CD14-positive monocyte (primary cell): ENCODE data around the gene AP3D1. TPM values are rescaled to one million over a fixed set of nuclear protein-coding genes. Genes with fewer than 3 reads are reported as not detected.
A peak's percentile ranks its signal among the peaks of the same experiment; 100 is the strongest.

Source experiments
- DNase-seq, 3 donors: peaks; one replicate each; pipeline ENCODE4 v3.0.0-alpha.2; 2011 to 2022
- H2AFZ ChIP-seq: 2 replicates; pipeline ENCODE4 v1.6.0; 2012; ENCODE audit warnings: mild to moderate bottlenecking, low read depth, low read length, inconsistent platforms; ENCODE audit not compliant: insufficient read depth, poor library complexity, severe bottlenecking
- H3K27ac ChIP-seq, 2 donors: 1 replicate in 1 of 2; 2 replicates in 1 of 2; pipeline ENCODE4 v1.5.1; 2012 to 2013; ENCODE audit warnings: low read length in 2 of 2, control low read depth in 1 of 2, inconsistent platforms in 1 of 2, low read depth in 1 of 2, mild to moderate bottlenecking in 1 of 2
- H3K27me3 ChIP-seq, 2 donors: one replicate each; pipeline versions ENCODE4 v1.6.0 to v1.6.1; 2011 to 2013; ENCODE audit warnings: low read length in 2 of 2; ENCODE audit not compliant: control insufficient read depth in 2 of 2, insufficient read depth in 2 of 2
- H3K36me3 ChIP-seq, 2 donors: replicated peaks in 1 of 2; 1 replicate in 1 of 2; 2 replicates in 1 of 2; pipeline versions ENCODE4 v1.5.1 to v1.6.1; 2012 to 2013; ENCODE audit warnings: low read length in 2 of 2, control low read depth in 1 of 2, inconsistent platforms in 1 of 2, mild to moderate bottlenecking in 1 of 2; ENCODE audit not compliant: insufficient read depth in 2 of 2, control insufficient read depth in 1 of 2
- H3K4me1 ChIP-seq, 2 donors: 1 replicate in 1 of 2; 2 replicates in 1 of 2; pipeline versions ENCODE4 v1.5.1 to v1.6.1; 2012 to 2013; ENCODE audit warnings: low read length in 2 of 2, control low read depth in 1 of 2, inconsistent platforms in 1 of 2, mild to moderate bottlenecking in 1 of 2, moderate library complexity in 1 of 2; ENCODE audit not compliant: insufficient read depth in 2 of 2, control insufficient read depth in 1 of 2
- H3K4me2 ChIP-seq: replicated peaks from 2 replicates; pipeline ENCODE3; 2012; ENCODE audit warnings: low read length, moderate library complexity, mild to moderate bottlenecking; ENCODE audit not compliant: poor library complexity, severe bottlenecking; ENCODE audit errors: extremely low read depth
- H3K4me3 ChIP-seq, 3 experiments: fragments of 200-600 bp in 1 of 3; sonication (generic) in 1 of 3; replicated peaks in 1 of 3; 1 replicate in 2 of 3; 2 replicates in 1 of 3; pipeline ENCODE4 v1.5.1; 2011 to 2013; ENCODE audit warnings: low read length in 3 of 3, mild to moderate bottlenecking in 3 of 3, control low read depth in 2 of 3, low read depth in 2 of 3, inconsistent platforms in 1 of 3, moderate library complexity in 1 of 3
- H3K79me2 ChIP-seq: 2 replicates; pipeline ENCODE4 v1.6.0; 2012; ENCODE audit warnings: mild to moderate bottlenecking, control low read depth, inconsistent platforms, low read length, moderate library complexity; ENCODE audit not compliant: insufficient read depth
- H3K9ac ChIP-seq: 2 replicates; pipeline ENCODE4 v1.6.0; 2017; ENCODE audit warnings: low read length, mild to moderate bottlenecking; ENCODE audit not compliant: insufficient read depth, poor library complexity, severe bottlenecking
- H3K9me3 ChIP-seq, 2 donors: replicated peaks in 1 of 2; 1 replicate in 1 of 2; 2 replicates in 1 of 2; pipeline versions ENCODE4 v1.5.1 to v1.6.1; 2012 to 2013; ENCODE audit warnings: low read length in 2 of 2, control low read depth in 1 of 2; ENCODE audit not compliant: control insufficient read depth in 1 of 2, insufficient read depth in 1 of 2
- H4K20me1 ChIP-seq: 2 replicates; pipeline ENCODE4 v1.6.0; 2012; ENCODE audit warnings: mild to moderate bottlenecking, low read length, control low read depth, moderate library complexity; ENCODE audit not compliant: insufficient read depth
- H3K27ac Mint-ChIP-seq, 7 donors: one replicate each; pipeline ENCODE4 v1.8.0; 2020; ENCODE audit warnings: mild to moderate bottlenecking in 7 of 7, mixed read lengths in 7 of 7, moderate library complexity in 6 of 7, inconsistent platforms in 2 of 7
- H3K27me3 Mint-ChIP-seq, 3 donors: one replicate each; pipeline ENCODE4 v1.8.0; 2021 to 2022; ENCODE audit warnings: low read depth in 3 of 3, mild to moderate bottlenecking in 3 of 3, mixed read lengths in 3 of 3, moderate library complexity in 3 of 3, inconsistent platforms in 1 of 3
- H3K36me3 Mint-ChIP-seq, 2 donors: one replicate each; pipeline ENCODE4 v1.8.0; 2020; ENCODE audit warnings: mixed read lengths in 2 of 2, inconsistent platforms in 1 of 2, mild to moderate bottlenecking in 1 of 2
- H3K4me1 Mint-ChIP-seq: one replicate; pipeline ENCODE4 v1.8.0; 2020; ENCODE audit warnings: mild to moderate bottlenecking, mixed read lengths
- H3K4me3 Mint-ChIP-seq, 2 donors: one replicate each; pipeline ENCODE4 v1.8.0; 2020; ENCODE audit warnings: mild to moderate bottlenecking in 2 of 2, mixed read lengths in 2 of 2, moderate library complexity in 1 of 2
- H3K9me3 Mint-ChIP-seq, 7 donors: one replicate each; pipeline ENCODE4 v1.8.0; 2020 to 2022; ENCODE audit warnings: mixed read lengths in 7 of 7, mild to moderate bottlenecking in 6 of 7, moderate library complexity in 6 of 7, inconsistent platforms in 2 of 7
- WGBS: methylation state at CpG from one replicate; pipeline ENCODE4 v1.1.5; 2013; ENCODE audit warnings: missing lambda C conversion rate; ENCODE audit not compliant: insufficient coverage; 5-methylcytosine and 5-hydroxymethylcytosine counted together
- intact Hi-C, 2 donors: fragments of 100-400 bp; cut with micrococcal nuclease; formaldehyde crosslinking; loops; one replicate each; pipeline versions ENCODE4 v1.15.0 to v1.15.1; 2023
- polyA plus RNA-seq, 3 donors: library from polyadenylated mRNA; depleted of rRNA in 1 of 3; unstranded in 2 of 3; stranded (reverse) in 1 of 3; fragments of 300-500 nt in 2 of 3; fragments of >200 nt in 1 of 3; fragmentation: Illumina TruSeq in 2 of 3; gene quantifications; 1 replicate in 2 of 3; 2 replicates in 1 of 3; pipeline ENCODE4 v1.2.3, GENCODE V29; 2012 to 2021
- TF ChIP-seq, protein P1 (sequence below): fragments of 200-600 bp; IDR thresholded peaks from one replicate; pipeline ENCODE4 v1.8.0; 2022; ENCODE audit warnings: antibody characterized with exemption, mild to moderate bottlenecking

AP3D1 gene
- polyA plus RNA-seq, 3 donors = 9.6 to 105 (median 12.4) TPM

DNA sequence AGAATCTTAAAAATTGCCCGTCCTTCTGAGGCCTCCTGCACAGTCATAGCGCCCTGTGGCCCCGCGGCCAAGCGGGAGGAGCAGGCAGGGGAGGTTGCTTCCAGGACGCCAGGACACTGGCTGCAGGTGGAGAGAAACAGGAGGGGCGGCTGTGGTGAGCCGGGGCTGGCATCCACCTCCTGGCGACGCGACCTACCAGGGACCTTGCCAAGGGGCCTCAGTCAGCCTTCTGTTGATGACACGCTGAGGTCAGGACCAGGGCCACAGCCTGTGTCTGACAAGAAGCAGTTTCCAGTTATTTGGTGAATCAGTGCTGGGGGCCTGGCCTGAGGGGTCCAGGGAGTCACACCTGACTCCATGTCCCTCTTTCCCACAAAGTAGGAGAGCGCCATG, 87.0 kb downstream of the AP3D1 start:
- no peak overlapping the region for H3K27ac Mint-ChIP-seq
- H3K79me2 ChIP-seq = no peaks in the 10 kb centered on the region
- WGBS = 93% methylated on average over 12 of the region's 13 CpGs

DNA sequence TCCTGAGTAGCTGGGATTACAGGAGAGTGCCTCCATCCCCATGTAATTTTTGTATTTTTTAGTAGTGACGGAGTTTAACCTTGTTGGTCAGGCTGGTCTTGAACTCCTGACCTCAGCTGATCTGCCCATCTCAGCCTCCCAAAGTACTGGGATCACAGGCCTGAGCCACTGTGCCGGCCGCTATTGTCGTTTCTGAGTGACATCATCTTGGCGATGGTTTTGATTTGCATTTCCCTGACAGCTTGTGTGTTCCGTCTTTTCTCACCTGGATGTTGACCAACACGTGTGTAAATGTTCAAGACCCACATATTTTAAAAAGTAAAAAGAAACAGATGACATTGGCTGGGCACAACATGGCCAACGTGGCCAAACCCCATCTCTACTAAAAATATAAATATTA, 87.5 kb downstream of the AP3D1 start:
- Mint-ChIP-seq H3K27me3 (peaks cover 0 to 1% (median 0%) of the 10 kb centered on the region in 3 donors), H3K9me3 (no peaks in the 10 kb centered on the region), H3K36me3 (no peaks in the 10 kb centered on the region), H3K27ac (peak overlapping the region in 2 of 7 donors; percentile 30 to 49), H3K4me3 (no peak overlapping the region), H3K4me1 (peaks cover 21% of the 10 kb centered on the region)
- no peaks in the 10 kb centered on the region for H3K79me2 ChIP-seq
- H3K27ac ChIP-seq = no peak overlapping the region
- no peaks in the 10 kb centered on the region for H3K9me3 ChIP-seq
- H2AFZ ChIP-seq = no peak overlapping the region
- WGBS = 89% methylated on average over 6 of the region's 8 CpGs
- H3K4me1 ChIP-seq = peaks cover 27 to 29% of the 10 kb centered on the region in 2 donors
- H3K4me2 ChIP-seq = no peak overlapping the region
- DNase-seq = no peak
- no peaks in the 10 kb centered on the region for H3K36me3 ChIP-seq
- TF ChIP-seq, protein P1, sequence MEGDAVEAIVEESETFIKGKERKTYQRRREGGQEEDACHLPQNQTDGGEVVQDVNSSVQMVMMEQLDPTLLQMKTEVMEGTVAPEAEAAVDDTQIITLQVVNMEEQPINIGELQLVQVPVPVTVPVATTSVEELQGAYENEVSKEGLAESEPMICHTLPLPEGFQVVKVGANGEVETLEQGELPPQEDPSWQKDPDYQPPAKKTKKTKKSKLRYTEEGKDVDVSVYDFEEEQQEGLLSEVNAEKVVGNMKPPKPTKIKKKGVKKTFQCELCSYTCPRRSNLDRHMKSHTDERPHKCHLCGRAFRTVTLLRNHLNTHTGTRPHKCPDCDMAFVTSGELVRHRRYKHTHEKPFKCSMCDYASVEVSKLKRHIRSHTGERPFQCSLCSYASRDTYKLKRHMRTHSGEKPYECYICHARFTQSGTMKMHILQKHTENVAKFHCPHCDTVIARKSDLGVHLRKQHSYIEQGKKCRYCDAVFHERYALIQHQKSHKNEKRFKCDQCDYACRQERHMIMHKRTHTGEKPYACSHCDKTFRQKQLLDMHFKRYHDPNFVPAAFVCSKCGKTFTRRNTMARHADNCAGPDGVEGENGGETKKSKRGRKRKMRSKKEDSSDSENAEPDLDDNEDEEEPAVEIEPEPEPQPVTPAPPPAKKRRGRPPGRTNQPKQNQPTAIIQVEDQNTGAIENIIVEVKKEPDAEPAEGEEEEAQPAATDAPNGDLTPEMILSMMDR = no peak
- no peaks in the 10 kb centered on the region for H3K27me3 ChIP-seq
- no peak overlapping the region for H3K9ac ChIP-seq
- H4K20me1 ChIP-seq = peaks cover 2% of the 10 kb centered on the region
- H3K4me3 ChIP-seq = no peak overlapping the region
- intact Hi-C loops = loop anchor here in 1 of 2 donors (5.0 kb wide), 1 partner anchor 33 kb away; the partner anchor contains the start of genes IZUMO4 and MOB3A

More for the DNA sequence above, 87.0 kb downstream of the AP3D1 start:
- Histone ChIP-seq H3K4me2 (no peak overlapping the region), H3K9ac (no peak overlapping the region), H3K4me1 (peaks cover 29 to 32% of the 10 kb centered on the region in 2 donors), H3K4me3 (no peak overlapping the region), H3K27ac (no peak overlapping the region), H2AFZ (no peak overlapping the region), H4K20me1 (peaks cover 7% of the 10 kb centered on the region), H3K36me3 (no peaks in the 10 kb centered on the region), H3K27me3 (no peaks in the 10 kb centered on the region), H3K9me3 (no peaks in the 10 kb centered on the region)
- no peak for DNase-seq
- no peak overlapping the region for H3K4me3 Mint-ChIP-seq
- TF ChIP-seq, protein P1 = no peak
- intact Hi-C loops = loop anchor here in 1 of 2 donors (5.0 kb wide), 1 partner anchor 33 kb away; the partner anchor contains the start of genes IZUMO4 and MOB3A
- no peaks in the 10 kb centered on the region for H3K9me3 Mint-ChIP-seq
- peaks cover 25% of the 10 kb centered on the region for H3K4me1 Mint-ChIP-seq
- peaks cover 0 to 1% (median 0%) of the 10 kb centered on the region in 3 donors for H3K27me3 Mint-ChIP-seq
- H3K36me3 Mint-ChIP-seq = no peaks in the 10 kb centered on the region
